GM23248 (cell line): ENCODE results near the gene UNC13A. TPM values are rescaled to one million over a fixed set of nuclear protein-coding genes. Genes with fewer than 3 reads are reported as not detected.

Experiments
- DNase-seq: peaks from one replicate; pipeline ENCODE4 v3.0.0-alpha.2; 2015
- H2AFZ ChIP-seq: fragments of 200-600 bp; sonication (generic); 2 replicates; pipeline ENCODE4 v1.6.1; 2016; ENCODE audit warnings: antibody characterized with exemption
- H3F3A ChIP-seq: fragments of 200-600 bp; sonication (generic); 2 replicates; pipeline ENCODE4 v1.6.1; 2016; ENCODE audit warnings: mild to moderate bottlenecking, antibody characterized with exemption, mixed run types; ENCODE audit not compliant: insufficient read depth
- H3K27ac ChIP-seq: fragments of 200-600 bp; sonication (generic); 2 replicates; pipeline ENCODE4 v1.5.1; 2016; ENCODE audit warnings: mild to moderate bottlenecking
- H3K27me3 ChIP-seq: fragments of 200-600 bp; sonication (generic); replicated peaks from 2 replicates; pipeline ENCODE4 v1.6.1; 2016; ENCODE audit warnings: mild to moderate bottlenecking; ENCODE audit not compliant: insufficient read depth
- H3K36me3 ChIP-seq: fragments of 200-600 bp; sonication (generic); 2 replicates; pipeline ENCODE4 v1.6.1; 2016; ENCODE audit warnings: low read depth, mild to moderate bottlenecking
- H3K4me1 ChIP-seq: fragments of 200-600 bp; sonication (generic); 2 replicates; pipeline ENCODE4 v1.6.1; 2016; ENCODE audit warnings: mild to moderate bottlenecking; ENCODE audit not compliant: insufficient read depth
- H3K4me2 ChIP-seq: fragments of 200-600 bp; sonication (generic); one replicate; pipeline ENCODE4 v1.6.1; 2016; ENCODE audit warnings: mild to moderate bottlenecking; ENCODE audit not compliant: unreplicated experiment
- H3K4me3 ChIP-seq: fragments of 200-600 bp; sonication (generic); 2 replicates; pipeline ENCODE4 v1.5.1; 2016; ENCODE audit warnings: mild to moderate bottlenecking
- H3K79me2 ChIP-seq: fragments of 200-600 bp; sonication (generic); 2 replicates; pipeline ENCODE4 v1.6.1; 2016; ENCODE audit warnings: mild to moderate bottlenecking; ENCODE audit not compliant: insufficient read depth
- H3K9ac ChIP-seq: fragments of 200-600 bp; sonication (generic); 2 replicates; pipeline ENCODE4 v1.6.1; 2016; ENCODE audit warnings: mild to moderate bottlenecking
- H3K9me2 ChIP-seq: fragments of 200-600 bp; sonication (generic); 2 replicates; pipeline ENCODE4 v1.6.1; 2016; ENCODE audit warnings: mixed run types, mild to moderate bottlenecking, moderate library complexity; ENCODE audit not compliant: insufficient read depth
- H3K9me3 ChIP-seq: fragments of 200-600 bp; sonication (generic); one replicate; pipeline ENCODE4 v1.6.1; 2017; ENCODE audit warnings: low read depth
- H4K20me1 ChIP-seq: fragments of 200-600 bp; sonication (generic); 2 replicates; pipeline ENCODE4 v1.6.0; 2016; ENCODE audit not compliant: insufficient read depth
- EZH2 ChIP-seq: fragments of 200-600 bp; sonication (generic); IDR thresholded peaks from 2 replicates; pipeline ENCODE4 v1.6.1; 2018; ENCODE audit warnings: antibody characterized with exemption, mild to moderate bottlenecking; ENCODE audit not compliant: insufficient read depth, poor library complexity, severe bottlenecking
- EZH2phosphoT487 ChIP-seq: fragments of 200-600 bp; sonication (generic); IDR thresholded peaks from 2 replicates; pipeline ENCODE4 v1.6.1; 2018; ENCODE audit warnings: antibody characterized with exemption, moderate library complexity, mild to moderate bottlenecking, low read depth; ENCODE audit not compliant: insufficient read depth
- WGBS, 2 experiments: methylation state at CpG; one replicate each; pipeline ENCODE4 v1.1.6; 2015 to 2017; ENCODE audit warnings: low lambda C conversion rate in 2 of 2, low coverage in 1 of 2; ENCODE audit errors: missing lambda C conversion rate in 2 of 2; 5-methylcytosine and 5-hydroxymethylcytosine counted together
- in situ Hi-C: fragments of 300-500 bp; cut with MboI; formaldehyde crosslinking; loops from 2 replicates; pipeline ENCODE4 v1.15.0; 2020
- polyA plus RNA-seq: library from polyadenylated mRNA; unstranded; fragments of >200 nt; fragmentation: Nextera tagmentation; extraction: Ambion mirVana; gene quantifications from 2 replicates; pipeline ENCODE4 v1.2.1, GENCODE V29; 2016
- total RNA-seq: library from RNA; depleted of rRNA; stranded (reverse); fragments of >200 nt; shearing (Covaris generic); gene quantifications from 2 replicates; pipeline ENCODE4 v1.2.3, GENCODE V29; 2014

The UNC13A gene
- total and polyA plus RNA-seq, 2 experiments from 2014 or later = 0.03 to 0.11 TPM

- Histone ChIP-seq H3K4me2 (no peak overlapping the region), H3K9me3 (no peaks in the 10 kb centered on the region), H3K4me3 (no peak overlapping the region), H3F3A (no peaks in the 10 kb centered on the region), H3K27me3 (no peaks in the 10 kb centered on the region), H3K79me2 (no peaks in the 10 kb centered on the region), H2AFZ (no peak overlapping the region), H3K4me1 (no peaks in the 10 kb centered on the region), H3K27ac (no peak overlapping the region), H3K9ac (no peak overlapping the region), H4K20me1 (no peaks in the 10 kb centered on the region), H3K36me3 (peaks cover 3% of the 10 kb centered on the region; the same call in 1 of the 2 replicates), H3K9me2 (no peaks in the 10 kb centered on the region)
- no peak for DNase-seq
- WGBS, 2 experiments = 83 to 88% methylated on average over 18 to 19 of the region's 19 CpGs
- in situ Hi-C loops = no loop called here
- TF ChIP-seq EZH2phosphoT487 = no peak
- no peak for TF ChIP-seq EZH2
These were observed 106.8 kb downstream of the UNC13A start for GRCh38 chr19:17581211-17581874.

- Histone ChIP-seq H2AFZ (no peak overlapping the region), H3K4me2 (no peak overlapping the region), H3K9me2 (no peaks in the 10 kb centered on the region), H3K4me1 (no peaks in the 10 kb centered on the region), H3K36me3 (peaks cover 10% of the 10 kb centered on the region; the same call in 1 of the 2 replicates), H3K27ac (no peak overlapping the region), H3K4me3 (no peak overlapping the region), H3K79me2 (no peaks in the 10 kb centered on the region), H3F3A (no peaks in the 10 kb centered on the region), H3K9ac (no peak overlapping the region), H3K27me3 (no peaks in the 10 kb centered on the region), H4K20me1 (no peaks in the 10 kb centered on the region), H3K9me3 (no peaks in the 10 kb centered on the region)
- in situ Hi-C loops = no loop called here
- TF ChIP-seq EZH2phosphoT487 (no peak), EZH2 (no peak)
- no peak for DNase-seq
- 83 to 90% methylated on average over 28 of the region's 28 CpGs for WGBS, 2 experiments
These were observed 107.5 kb downstream of the UNC13A start for GRCh38 chr19:17580470-17581144.

DNA sequence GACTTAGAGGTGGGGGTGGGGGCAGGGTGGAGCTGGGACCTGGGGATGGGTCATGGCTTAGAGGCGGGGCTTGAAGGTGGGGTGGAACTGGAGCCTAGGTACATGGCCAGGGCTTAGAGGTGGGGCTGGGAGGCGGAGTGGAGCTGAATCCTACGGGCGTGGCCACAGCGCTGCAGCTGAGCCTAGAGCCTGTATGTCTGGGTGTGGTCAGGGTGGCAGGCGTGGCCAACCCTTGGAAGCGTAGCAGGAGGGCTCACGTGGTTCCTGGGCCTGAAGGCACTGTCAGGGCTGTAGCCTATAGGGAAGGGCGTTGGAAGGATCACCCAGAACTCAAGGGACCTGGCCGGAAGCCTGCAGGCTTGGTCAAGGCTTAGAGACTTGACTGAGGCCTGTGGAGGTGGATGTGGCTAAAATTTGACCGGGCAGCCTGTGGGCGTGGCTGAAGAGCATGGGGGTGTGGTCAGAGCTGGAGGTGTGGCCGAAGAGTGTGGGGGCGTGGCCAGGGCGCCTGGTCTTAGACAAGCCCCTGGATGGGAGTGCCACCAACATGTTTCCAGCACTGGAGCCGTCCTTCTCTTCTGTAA, 108.4 kb downstream of the UNC13A start:
- TF ChIP-seq EZH2phosphoT487 = no peak
- TF ChIP-seq EZH2 = no peak
- WGBS, 2 experiments = 43 to 60% methylated on average over 13 to 16 of the region's 16 CpGs
- in situ Hi-C loops = no loop called here
- Histone ChIP-seq H3K9me3 (no peaks in the 10 kb centered on the region), H3K27me3 (no peaks in the 10 kb centered on the region), H3K79me2 (no peaks in the 10 kb centered on the region), H3K9ac (no peak overlapping the region), H4K20me1 (no peaks in the 10 kb centered on the region), H3F3A (no peaks in the 10 kb centered on the region), H3K9me2 (no peaks in the 10 kb centered on the region), H3K4me3 (no peak overlapping the region), H3K4me1 (no peaks in the 10 kb centered on the region), H3K4me2 (no peak overlapping the region), H2AFZ (no peak overlapping the region), H3K36me3 (peaks cover 16% of the 10 kb centered on the region; the same call in 1 of the 2 replicates), H3K27ac (no peak overlapping the region)
- DNase-seq = peak; percentile 75

GRCh38 chr19:17577457-17578097, 110.6 kb downstream of the UNC13A start:
- no peak overlapping the region for H2AFZ ChIP-seq
- no peaks in the 10 kb centered on the region for H3K9me3 ChIP-seq
- 80 to 91% methylated on average over 12 to 22 of the region's 22 CpGs for WGBS, 2 experiments
- H3K4me2 ChIP-seq = no peak overlapping the region
- 0 out of 2 replicates have a peak, but pooled peaks cover 3% of the 10 kb centered on the region for H3K79me2 ChIP-seq
- no peaks in the 10 kb centered on the region for H3F3A ChIP-seq
- H3K36me3 ChIP-seq = peaks cover 19% of the 10 kb centered on the region; the same call in 1 of the 2 replicates
- TF ChIP-seq EZH2phosphoT487 = no peak
- no peak for TF ChIP-seq EZH2
- no peaks in the 10 kb centered on the region for H3K4me1 ChIP-seq
- no peaks in the 10 kb centered on the region for H3K9me2 ChIP-seq
- no peaks in the 10 kb centered on the region for H4K20me1 ChIP-seq
- H3K27ac ChIP-seq = no peak overlapping the region
- H3K4me3 ChIP-seq = no peak overlapping the region
- in situ Hi-C loops = no loop called here
- DNase-seq = no peak
- H3K9ac ChIP-seq = no peak overlapping the region
- no peaks in the 10 kb centered on the region for H3K27me3 ChIP-seq
